ENCODE data around the gene EMX1.

DNA sequence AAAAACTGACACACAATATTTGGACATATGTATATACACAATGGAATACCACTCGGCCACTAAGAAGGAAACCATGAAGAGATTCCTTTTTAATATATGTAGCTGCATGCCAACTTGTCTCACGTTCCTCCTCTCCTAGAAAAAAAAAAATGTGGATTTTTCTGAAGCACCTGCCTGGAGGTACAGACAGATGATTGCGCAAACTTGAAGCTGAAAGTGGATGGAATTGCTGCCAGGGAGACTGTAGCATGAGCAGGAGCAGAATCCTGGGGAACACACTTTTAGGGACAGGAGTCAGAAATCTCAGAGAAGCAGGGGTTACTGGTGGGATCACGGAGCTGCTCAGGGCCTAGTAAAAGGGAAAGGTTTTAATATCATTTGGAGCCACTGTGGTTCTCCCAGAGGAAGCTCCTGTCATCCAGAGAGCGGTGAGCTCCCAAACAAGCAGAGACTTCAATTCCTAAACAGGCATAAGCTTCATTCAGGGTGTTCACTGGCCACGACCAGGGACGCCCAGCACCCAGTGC lies 30.8 kb upstream of the EMX1 start:
- TF ChIP-seq CTCF (IDR thresholded peaks at IDR 0.05): no peak
- no peak for TF ChIP-seq POLR2A (IDR thresholded peaks at IDR 0.05; ENCODE audit: low read depth)
- TF ChIP-seq POLR2AphosphoS5 (IDR thresholded peaks at IDR 0.05): no peak
- TF ChIP-seq EP300 (IDR thresholded peaks at IDR 0.05): no peak

All from esophagus muscularis mucosa (tissue), 4 donors.